Measurements from ENCODE around the gene SLC2A8.

Gene SLC2A8

GRCh38 chr9:127451858-127452656 is 55.1 kb downstream of the SLC2A8 start:
- H3K4me3 ChIP-seq (ENCODE audit: low read depth, low read length) = peak overlapping the region; percentile 81
- TF ChIP-seq, protein P1, sequence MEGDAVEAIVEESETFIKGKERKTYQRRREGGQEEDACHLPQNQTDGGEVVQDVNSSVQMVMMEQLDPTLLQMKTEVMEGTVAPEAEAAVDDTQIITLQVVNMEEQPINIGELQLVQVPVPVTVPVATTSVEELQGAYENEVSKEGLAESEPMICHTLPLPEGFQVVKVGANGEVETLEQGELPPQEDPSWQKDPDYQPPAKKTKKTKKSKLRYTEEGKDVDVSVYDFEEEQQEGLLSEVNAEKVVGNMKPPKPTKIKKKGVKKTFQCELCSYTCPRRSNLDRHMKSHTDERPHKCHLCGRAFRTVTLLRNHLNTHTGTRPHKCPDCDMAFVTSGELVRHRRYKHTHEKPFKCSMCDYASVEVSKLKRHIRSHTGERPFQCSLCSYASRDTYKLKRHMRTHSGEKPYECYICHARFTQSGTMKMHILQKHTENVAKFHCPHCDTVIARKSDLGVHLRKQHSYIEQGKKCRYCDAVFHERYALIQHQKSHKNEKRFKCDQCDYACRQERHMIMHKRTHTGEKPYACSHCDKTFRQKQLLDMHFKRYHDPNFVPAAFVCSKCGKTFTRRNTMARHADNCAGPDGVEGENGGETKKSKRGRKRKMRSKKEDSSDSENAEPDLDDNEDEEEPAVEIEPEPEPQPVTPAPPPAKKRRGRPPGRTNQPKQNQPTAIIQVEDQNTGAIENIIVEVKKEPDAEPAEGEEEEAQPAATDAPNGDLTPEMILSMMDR (IDR thresholded peaks at IDR 0.05; ENCODE audit: control insufficient read depth, extremely low read depth, insufficient read depth) = no peak
- DNase-seq (ENCODE audit: low read depth) = no peak

DNA sequence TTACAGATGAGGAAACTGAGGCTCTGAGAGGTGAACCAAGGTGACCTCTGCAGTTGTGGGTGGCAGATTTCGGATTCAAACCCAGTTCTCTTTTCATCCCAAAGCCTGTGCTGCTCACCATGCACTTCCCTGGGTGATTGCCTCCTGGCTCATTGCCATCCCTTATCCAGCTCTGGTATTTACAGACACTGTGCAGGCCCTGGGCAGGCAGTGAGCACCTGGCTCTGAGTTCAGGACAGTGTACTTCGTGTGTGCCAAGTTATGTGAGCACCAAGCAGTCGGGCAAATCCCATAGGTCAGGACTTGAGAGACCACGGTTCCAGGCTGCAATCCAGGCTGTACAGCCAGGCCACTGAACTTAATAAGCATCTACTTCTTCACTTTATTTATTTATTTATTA is 55.7 kb downstream of the SLC2A8 start:
- peak overlapping the region; percentile 81 for H3K4me3 ChIP-seq (ENCODE audit: low read depth, low read length)
- TF ChIP-seq, protein P1 (IDR thresholded peaks at IDR 0.05; ENCODE audit: control insufficient read depth, extremely low read depth, insufficient read depth) = no peak
- peak; percentile 94 for DNase-seq (ENCODE audit: low read depth)

GRCh38 chr9:127455324-127455992 is 58.5 kb downstream of the SLC2A8 start:
- TF ChIP-seq, protein P1 (IDR thresholded peaks at IDR 0.05; ENCODE audit: control insufficient read depth, extremely low read depth, insufficient read depth) = peak; percentile 63
- no peak for DNase-seq (ENCODE audit: low read depth)
- H3K4me3 ChIP-seq (ENCODE audit: low read depth, low read length) = no peak overlapping the region

GRCh38 chr9:127457191-127457878 is 60.4 kb downstream of the SLC2A8 start:
- H3K4me3 ChIP-seq (ENCODE audit: low read depth, low read length) = no peak overlapping the region
- DNase-seq (ENCODE audit: low read depth) = no peak
- TF ChIP-seq, protein P1 (IDR thresholded peaks at IDR 0.05; ENCODE audit: control insufficient read depth, extremely low read depth, insufficient read depth) = no peak

Data from LNCaP clone FGC (cell line).